Stomach (tissue), 9 donors: ENCODE data around the gene MYO9A. TPM values are rescaled to one million over a fixed set of nuclear protein-coding genes. Genes with fewer than 3 reads are reported as not detected.

Experiments
- DNase-seq, 2 donors: peaks; one replicate each; pipeline versions ENCODE4 v3.0.0 to v3.0.0-alpha.2; 2013 to 2019
- H3K27ac ChIP-seq, 5 donors: fragments of 200-600 bp in 4 of 5; sonication (generic) in 4 of 5; one replicate each; pipeline ENCODE4 v1.5.1; 2013 to 2019; ENCODE audit warnings: mild to moderate bottlenecking in 1 of 5, moderate library complexity in 1 of 5
- H3K27me3 ChIP-seq, 3 donors: fragments of 200-600 bp; sonication (generic); one replicate each; pipeline ENCODE4 v1.5.1; 2017 to 2019; ENCODE audit warnings: mixed run types in 1 of 3
- H3K36me3 ChIP-seq, 4 donors: fragments of 200-600 bp; sonication (generic); 1 replicate in 3 of 4; 2 replicates in 1 of 4; pipeline ENCODE4 v1.5.1; 2016 to 2019
- H3K4me1 ChIP-seq, 4 donors: fragments of 200-600 bp; sonication (generic); one replicate each; pipeline ENCODE4 v1.5.1; 2016 to 2019
- H3K4me3 ChIP-seq, 4 donors: fragments of 200-600 bp; sonication (generic) in 3 of 4; one replicate each; pipeline ENCODE4 v1.5.1; 2016 to 2019; ENCODE audit warnings: mild to moderate bottlenecking in 1 of 4
- H3K9me3 ChIP-seq, 4 donors: fragments of 200-600 bp; sonication (generic); one replicate each; pipeline ENCODE4 v1.5.1; 2016 to 2019
- EP300 ChIP-seq: sonication (generic); formaldehyde crosslinking; IDR thresholded peaks from one replicate; pipeline ENCODE4 v1.6.1; 2017; ENCODE audit warnings: antibody characterized with exemption
- POLR2A ChIP-seq, 4 donors: fragments of 450-650 bp; IDR thresholded peaks; one replicate each; pipeline ENCODE4 v1.6.1; 2016; ENCODE audit warnings: antibody characterized with exemption in 4 of 4, control low read depth in 2 of 4, mild to moderate bottlenecking in 1 of 4, moderate library complexity in 1 of 4
- POLR2AphosphoS5 ChIP-seq, 3 donors: sonication (generic); formaldehyde crosslinking; IDR thresholded peaks; one replicate each; pipeline ENCODE4 v1.6.1; 2016; ENCODE audit warnings: antibody characterized with exemption in 3 of 3
- WGBS, 5 donors: extraction: QIAGEN DNeasy Blood & Tissue Kit in 3 of 5; methylation state at CpG; one replicate each; pipeline versions ENCODE4 v1.1.5 to v1.1.7; 2013 to 2018; 5-methylcytosine and 5-hydroxymethylcytosine counted together
- intact Hi-C: fragments of 100-400 bp; cut with DNase I; formaldehyde crosslinking; loops from one replicate; pipeline ENCODE4 v1.15.1; 2023; ENCODE audit warnings: low total_unique reads
- polyA plus RNA-seq, 3 donors: library from polyadenylated mRNA; stranded (reverse); fragments of 200-250 nt; gene quantifications; one replicate each; pipeline ENCODE4 v1.2.3, GENCODE V29; 2013
- total RNA-seq, 5 donors: library from RNA; depleted of rRNA; stranded (reverse); fragments of >200 nt; gene quantifications; one replicate each; pipeline versions ENCODE4 v1.1.0 to v1.2.3, GENCODE V29; 2014 to 2016
- TF ChIP-seq, protein P1 (sequence below), 7 experiments: fragments of 450-650 bp in 4 of 7; fragments of 200-600 bp in 3 of 7; sonication (generic) in 3 of 7; IDR thresholded peaks; one replicate each; pipeline ENCODE4 v1.5.1; 2016 to 2019; ENCODE audit warnings: antibody characterized with exemption in 7 of 7, control low read depth in 2 of 7, mild to moderate bottlenecking in 1 of 7
- donor health status: healthy with polysubstance abuse.
- donor health status: Bipolar disorder and iron deficiency.
- donor health status: healthy.

Gene MYO9A
- total and polyA plus RNA-seq, 8 donors: 2.2 to 120 (median 39.0) TPM

DNA sequence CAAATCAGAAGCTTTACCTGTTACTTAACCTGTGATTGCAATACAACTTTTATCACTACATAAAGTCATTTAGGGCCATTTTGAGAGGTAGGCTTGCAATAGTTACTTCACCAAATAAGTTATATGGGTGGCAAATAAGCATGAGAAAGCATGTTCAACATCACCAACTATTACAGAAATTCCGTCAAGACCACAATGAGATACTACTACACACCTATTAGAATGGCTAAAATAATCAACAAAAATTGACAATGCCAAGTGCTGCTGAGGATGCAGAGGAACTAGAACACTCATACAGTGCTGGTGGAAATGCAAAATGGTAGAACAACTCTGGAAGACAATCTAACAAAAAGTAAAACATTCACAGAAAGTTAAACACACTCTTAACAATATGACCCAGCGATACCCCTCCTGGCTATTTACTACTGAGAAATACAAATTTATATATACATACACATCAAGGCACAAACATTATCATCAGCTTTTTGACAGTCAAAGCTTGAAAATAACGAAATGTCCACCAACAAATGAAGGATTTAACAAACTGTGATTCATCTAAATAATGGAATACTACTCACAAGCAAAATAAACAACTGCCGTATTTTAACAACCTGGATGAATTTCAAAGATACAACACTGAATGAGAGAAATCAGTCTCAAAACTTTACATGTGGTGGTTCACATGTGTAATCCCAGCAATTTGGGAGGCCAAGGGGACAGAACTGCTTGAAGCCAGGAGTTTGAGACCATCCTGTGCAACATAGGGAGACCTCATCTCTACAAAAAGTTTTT is 82.9 kb downstream of the MYO9A start:
- 64 to 81% (median 76%) methylated on average over 4 of the region's 4 CpGs for WGBS, 5 donors
- no peaks in the 10 kb centered on the region for H3K27me3 ChIP-seq

DNA sequence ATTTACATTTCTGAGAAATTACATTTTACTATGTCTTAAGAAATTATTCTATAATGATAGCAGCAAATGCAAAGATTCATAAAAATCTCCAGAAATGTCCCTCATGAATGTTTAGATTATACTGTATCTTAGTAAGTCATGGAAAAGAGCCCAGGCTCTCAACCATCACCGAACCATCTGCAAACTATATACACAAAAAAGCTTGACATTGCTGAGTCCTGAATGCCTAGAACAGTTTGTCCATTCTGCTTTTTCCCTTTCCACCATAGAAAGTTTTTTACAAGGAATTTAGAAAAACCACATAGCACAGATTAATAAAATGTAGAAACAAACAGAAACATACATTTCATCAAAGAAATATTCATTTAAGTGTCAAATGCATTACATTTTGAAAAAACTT is 83.6 kb downstream of the MYO9A start:
- no peak for DNase-seq
- peaks cover 0 to 11% (median 8%) of the 10 kb centered on the region in 4 donors for H3K36me3 ChIP-seq
- H3K27me3 ChIP-seq: no peaks in the 10 kb centered on the region
- H3K4me3 ChIP-seq: no peak overlapping the region
- H3K9me3 ChIP-seq: no peaks in the 10 kb centered on the region
- no peak for TF ChIP-seq EP300
- TF ChIP-seq, protein P1, sequence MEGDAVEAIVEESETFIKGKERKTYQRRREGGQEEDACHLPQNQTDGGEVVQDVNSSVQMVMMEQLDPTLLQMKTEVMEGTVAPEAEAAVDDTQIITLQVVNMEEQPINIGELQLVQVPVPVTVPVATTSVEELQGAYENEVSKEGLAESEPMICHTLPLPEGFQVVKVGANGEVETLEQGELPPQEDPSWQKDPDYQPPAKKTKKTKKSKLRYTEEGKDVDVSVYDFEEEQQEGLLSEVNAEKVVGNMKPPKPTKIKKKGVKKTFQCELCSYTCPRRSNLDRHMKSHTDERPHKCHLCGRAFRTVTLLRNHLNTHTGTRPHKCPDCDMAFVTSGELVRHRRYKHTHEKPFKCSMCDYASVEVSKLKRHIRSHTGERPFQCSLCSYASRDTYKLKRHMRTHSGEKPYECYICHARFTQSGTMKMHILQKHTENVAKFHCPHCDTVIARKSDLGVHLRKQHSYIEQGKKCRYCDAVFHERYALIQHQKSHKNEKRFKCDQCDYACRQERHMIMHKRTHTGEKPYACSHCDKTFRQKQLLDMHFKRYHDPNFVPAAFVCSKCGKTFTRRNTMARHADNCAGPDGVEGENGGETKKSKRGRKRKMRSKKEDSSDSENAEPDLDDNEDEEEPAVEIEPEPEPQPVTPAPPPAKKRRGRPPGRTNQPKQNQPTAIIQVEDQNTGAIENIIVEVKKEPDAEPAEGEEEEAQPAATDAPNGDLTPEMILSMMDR (IDR thresholded peaks at IDR 0.05): no peak
- TF ChIP-seq POLR2AphosphoS5 (IDR thresholded peaks at IDR 0.05): no peak
- TF ChIP-seq POLR2A (IDR thresholded peaks at IDR 0.05): no peak
- WGBS, 5 donors: 75 to 94% (median 77%) methylated on average over 1 of the region's 1 CpG
- no peak overlapping the region for H3K27ac ChIP-seq
- H3K4me1 ChIP-seq: peaks cover 0 to 36% (median 16%) of the 10 kb centered on the region in 4 donors
- intact Hi-C loops: no loop called here

More for the DNA sequence above, 82.9 kb downstream of the MYO9A start:
- Histone ChIP-seq H3K36me3 (peaks cover 0 to 14% (median 9%) of the 10 kb centered on the region in 4 donors), H3K9me3 (no peaks in the 10 kb centered on the region), H3K27ac (no peak overlapping the region), H3K4me1 (peaks cover 0 to 36% (median 16%) of the 10 kb centered on the region in 4 donors), H3K4me3 (no peak overlapping the region)
- intact Hi-C loops: no loop called here
- TF ChIP-seq POLR2AphosphoS5 (IDR thresholded peaks at IDR 0.05) (no peak), EP300 (no peak), POLR2A (IDR thresholded peaks at IDR 0.05) (no peak)
- TF ChIP-seq, protein P1 (IDR thresholded peaks at IDR 0.05): no peak
- no peak for DNase-seq

DNA sequence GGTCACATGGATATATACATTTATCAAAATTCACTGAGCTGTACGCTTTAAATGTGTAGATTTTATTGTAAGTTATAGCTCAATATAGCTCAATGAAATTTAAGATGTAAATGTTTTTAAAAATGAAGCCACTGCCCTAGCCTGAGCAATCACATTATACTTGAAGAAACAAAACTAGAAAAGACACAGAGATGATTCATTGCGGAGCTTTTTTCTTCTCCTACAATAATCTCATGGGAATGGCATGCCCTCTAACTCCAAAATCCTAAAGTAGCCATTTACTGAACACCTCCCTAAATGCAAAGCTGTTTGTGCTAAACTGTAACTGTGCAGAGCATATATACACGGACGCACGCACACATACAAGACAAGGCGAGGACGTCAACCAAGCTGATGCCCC is 84.2 kb downstream of the MYO9A start:
- no peak for DNase-seq
- Histone ChIP-seq H3K27me3 (no peaks in the 10 kb centered on the region), H3K36me3 (peaks cover 0 to 11% (median 8%) of the 10 kb centered on the region in 4 donors), H3K4me1 (peaks cover 0 to 36% (median 16%) of the 10 kb centered on the region in 4 donors), H3K27ac (no peak overlapping the region), H3K9me3 (no peaks in the 10 kb centered on the region), H3K4me3 (no peak overlapping the region)
- WGBS, 5 donors: 78 to 86% (median 82%) methylated on average over 7 of the region's 7 CpGs
- no peak for TF ChIP-seq EP300
- no peak for TF ChIP-seq POLR2AphosphoS5 (IDR thresholded peaks at IDR 0.05)
- TF ChIP-seq, protein P1 (IDR thresholded peaks at IDR 0.05): no peak
- no peak for TF ChIP-seq POLR2A (IDR thresholded peaks at IDR 0.05)
- intact Hi-C loops: no loop called here

DNA sequence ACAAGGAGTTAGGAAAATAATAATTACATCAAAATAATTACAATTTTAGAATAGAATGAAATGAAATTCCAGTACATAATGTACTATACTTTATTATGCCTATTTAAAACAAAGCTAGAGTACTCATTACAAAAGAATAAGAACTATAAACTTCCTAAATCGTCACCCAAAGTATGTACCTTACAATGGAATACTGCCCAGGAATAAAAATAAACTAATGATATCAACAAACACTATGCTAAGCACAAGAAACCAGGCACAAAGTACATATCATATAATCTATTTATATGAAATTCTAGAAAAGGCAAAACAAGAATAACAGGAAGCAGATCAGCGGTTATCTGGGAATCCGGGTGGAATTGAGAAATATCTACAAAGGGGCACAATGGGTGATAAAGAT is 84.7 kb downstream of the MYO9A start:
- 26 to 41% (median 30%) methylated on average over 3 of the region's 3 CpGs for WGBS, 5 donors
- Histone ChIP-seq H3K4me3 (no peak overlapping the region), H3K9me3 (no peaks in the 10 kb centered on the region), H3K27ac (no peak overlapping the region), H3K27me3 (no peaks in the 10 kb centered on the region), H3K4me1 (peaks cover 0 to 36% (median 16%) of the 10 kb centered on the region in 4 donors), H3K36me3 (peaks cover 0 to 11% (median 8%) of the 10 kb centered on the region in 4 donors)
- intact Hi-C loops: no loop called here
- no peak for DNase-seq
- TF ChIP-seq POLR2A (IDR thresholded peaks at IDR 0.05): no peak
- TF ChIP-seq, protein P1 (IDR thresholded peaks at IDR 0.05): no peak
- no peak for TF ChIP-seq POLR2AphosphoS5 (IDR thresholded peaks at IDR 0.05)
- TF ChIP-seq EP300: no peak
